ENCODE measurements around the gene MGAT4D.
"Not testable (repeated sequence)": the region's sequence is repeated elsewhere in the genome, so short reads cannot be mapped to it uniquely, and the experiment has no call there.

The MGAT4D gene

DNA sequence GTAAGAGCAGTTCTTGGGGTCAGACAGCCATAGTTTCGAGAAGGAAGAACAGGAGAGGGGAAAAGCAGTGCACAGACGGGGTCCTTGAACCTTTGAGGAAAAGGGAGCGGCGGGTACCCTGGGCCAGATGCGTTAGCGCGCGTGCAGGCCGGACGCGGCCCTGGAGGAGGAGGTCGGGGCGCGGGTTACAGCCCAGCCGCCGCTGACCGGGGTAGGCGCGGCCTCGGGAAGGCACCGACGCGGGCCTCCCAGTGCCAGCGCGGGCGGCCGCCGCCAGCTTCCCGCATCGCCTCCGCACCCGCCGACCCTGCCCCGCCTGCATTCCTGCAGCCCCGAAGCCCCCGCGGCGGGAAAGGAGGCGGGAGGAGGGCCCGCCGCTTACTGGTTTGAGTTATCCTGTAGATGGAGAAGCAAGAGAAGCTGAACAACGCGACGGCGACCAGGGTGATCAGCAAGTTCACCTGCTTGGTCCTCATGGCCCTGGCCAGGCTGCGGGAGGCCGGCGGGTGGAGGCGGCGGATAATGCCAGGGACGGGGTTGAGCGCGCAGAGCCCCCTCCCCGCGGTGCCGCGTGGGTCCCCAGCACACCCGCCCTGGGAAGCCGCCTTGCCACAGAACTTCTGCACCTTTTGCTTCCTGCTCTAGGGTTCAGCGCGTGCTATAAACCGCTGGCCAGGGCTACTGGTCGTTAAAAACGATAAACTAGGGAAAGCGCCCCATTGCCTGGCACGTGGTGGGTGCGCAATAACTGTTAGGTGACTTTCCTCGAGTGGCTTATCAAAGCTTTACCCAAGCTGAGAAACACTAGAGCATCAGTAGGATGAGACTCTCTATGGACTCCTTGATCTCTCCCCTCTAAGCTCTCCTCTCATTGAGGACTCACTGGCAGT is at the start of gene MGAT4D:
Gene MGAT4D, minus strand, starts transcription at position 547 of the 890 bp plus-strand sequence. Its CDS starts 71 bp downstream, at position 476.
- no peak for DNase-seq (ENCODE audit: low read depth in 2 of 2)

DNA sequence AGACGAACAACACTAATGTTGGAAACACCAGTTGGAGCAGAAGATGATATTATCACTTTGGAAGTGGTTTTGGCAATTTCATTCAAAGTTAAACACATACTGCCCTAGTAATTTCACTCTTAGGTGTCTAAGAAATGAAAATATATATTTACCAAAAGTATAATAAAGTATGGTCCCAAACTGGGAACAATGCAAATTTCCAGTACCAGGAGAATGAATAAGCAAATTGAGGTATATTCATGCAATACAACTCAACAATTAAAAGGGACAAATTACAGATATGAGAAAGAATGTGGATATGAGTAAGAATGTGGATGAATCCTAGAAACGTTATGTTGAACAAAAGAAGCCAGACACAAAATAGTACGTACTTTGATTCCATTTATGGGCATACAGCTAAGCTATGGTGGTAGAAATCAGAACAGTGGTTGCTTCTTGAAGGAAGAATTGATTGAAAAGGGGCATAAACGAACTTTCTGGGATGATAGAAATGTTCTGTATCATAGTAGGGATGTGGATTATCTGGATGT is 35.9 kb upstream of the MGAT4D start:
- no peak for DNase-seq (ENCODE audit: low read depth in 2 of 2)

DNA sequence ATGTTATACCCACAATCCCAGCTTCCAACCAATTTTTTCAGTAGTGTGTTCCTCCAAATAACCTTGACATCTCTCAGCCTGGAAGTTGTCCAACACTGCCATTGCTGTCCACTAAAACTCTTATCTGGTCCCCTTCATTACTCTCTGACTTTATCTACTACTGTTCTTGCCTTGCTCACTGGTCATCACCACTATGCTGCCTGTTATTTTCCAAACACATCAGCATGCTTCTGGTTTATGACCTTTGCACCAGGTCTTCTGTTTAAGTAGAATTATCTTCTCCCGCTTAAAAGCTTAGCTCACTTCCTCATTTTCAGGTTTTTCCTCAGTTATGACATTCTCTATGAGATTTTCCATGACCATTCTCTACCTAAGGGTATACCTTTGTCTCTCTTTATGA is 31.3 kb upstream of the MGAT4D start:
- no peak for DNase-seq (ENCODE audit: low read depth in 2 of 2)

DNA sequence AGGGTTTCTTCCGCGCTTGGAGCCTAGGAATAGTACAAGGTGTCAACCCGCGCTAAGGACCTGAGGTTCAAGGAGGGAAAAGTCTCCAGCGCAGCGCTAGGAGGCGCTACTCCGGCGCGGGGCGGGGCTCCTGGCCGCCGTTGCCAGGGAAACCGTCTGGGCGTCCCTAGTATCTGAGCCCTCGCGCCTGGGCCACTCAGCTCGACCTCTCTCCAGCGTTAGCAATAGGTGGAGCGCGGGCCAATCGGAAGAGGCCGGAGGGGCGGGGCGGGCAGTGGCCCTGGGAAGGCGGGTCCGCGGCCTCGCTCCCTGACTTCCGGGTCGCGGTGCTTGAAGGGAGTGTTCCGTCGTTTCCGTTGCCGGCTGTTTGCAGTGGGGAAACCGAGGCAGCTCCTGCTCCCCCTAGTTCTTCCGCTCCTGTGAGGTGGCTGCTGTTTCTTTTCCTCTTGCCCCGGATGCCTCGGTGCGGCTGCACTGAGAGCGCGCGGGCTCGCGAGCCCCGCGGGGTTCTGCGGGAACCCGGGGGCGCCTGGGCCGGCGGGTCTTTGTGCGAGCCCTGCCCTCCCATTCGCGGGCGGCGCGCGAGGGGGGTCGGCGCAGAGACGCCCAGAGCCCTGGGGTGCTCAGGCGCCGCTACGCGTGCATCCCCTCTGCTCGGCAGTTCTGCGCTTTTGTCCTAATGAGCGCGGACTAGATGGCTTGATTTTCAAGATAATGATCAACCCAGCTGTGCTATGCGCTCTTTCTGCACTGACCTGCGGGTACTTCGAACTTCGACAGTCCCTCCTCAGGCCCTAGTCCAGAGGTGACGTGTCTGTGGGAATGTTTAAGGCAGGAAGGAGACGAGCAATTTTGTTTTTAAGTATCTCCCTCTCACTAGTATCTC is 26.0 kb upstream of the MGAT4D start, which contains the start of gene ELMOD2:
Gene ELMOD2, plus strand, starts transcription at position 312 of the 886 bp plus-strand sequence. CDS start 1,261 bp downstream, outside the sequence.
- DNase-seq (ENCODE audit: low read depth in 2 of 2): peak; percentile 95 to 96

GRCh38 chr4:140523370-140523856 is 25.3 kb upstream of the MGAT4D start:
- DNase-seq (ENCODE audit: low read depth in 2 of 2): no peak

DNA sequence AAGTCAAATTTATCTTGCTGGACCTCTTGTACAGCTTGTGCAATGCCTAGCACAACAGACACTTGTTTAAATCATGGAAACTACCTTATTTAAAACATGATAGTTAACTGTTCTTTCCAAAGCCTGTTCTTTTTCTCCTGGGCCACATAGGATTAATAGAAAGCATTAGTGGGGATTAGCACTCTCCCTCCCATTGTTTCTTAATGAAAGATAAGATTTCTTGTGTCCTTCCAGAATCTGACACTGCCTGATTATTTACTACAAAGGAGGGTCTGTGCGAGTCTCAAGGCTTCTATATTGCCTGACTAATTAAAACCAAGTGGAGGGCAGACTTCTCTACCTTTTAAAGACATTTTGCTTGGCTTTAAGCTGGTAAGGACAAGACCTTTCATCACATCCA is 17.3 kb upstream of the MGAT4D start:
- DNase-seq (ENCODE audit: low read depth in 2 of 2): no peak

DNA sequence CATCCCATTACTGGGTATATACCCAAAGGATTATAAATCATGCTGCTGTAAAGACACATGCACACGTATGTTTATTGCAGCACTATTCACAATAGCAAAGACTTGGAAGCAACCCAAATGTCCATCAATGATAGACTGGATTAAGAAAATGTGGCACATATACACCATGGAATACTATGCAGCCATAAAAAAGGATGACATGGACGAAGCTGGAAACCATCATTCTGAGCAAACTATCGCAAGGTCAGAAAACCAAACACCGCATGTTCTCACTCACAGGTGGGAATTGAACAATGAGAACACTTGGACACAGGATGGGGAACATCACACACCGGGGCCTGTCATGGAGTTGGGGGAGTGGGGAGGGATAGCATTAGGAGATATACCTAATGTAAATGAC is 15.7 kb upstream of the MGAT4D start:
- DNase-seq (ENCODE audit: low read depth in 2 of 2): not testable (repeated sequence)

GRCh38 chr4:140504261-140504660 is 6.2 kb upstream of the MGAT4D start:
- no peak for DNase-seq (ENCODE audit: low read depth in 2 of 2)

DNA sequence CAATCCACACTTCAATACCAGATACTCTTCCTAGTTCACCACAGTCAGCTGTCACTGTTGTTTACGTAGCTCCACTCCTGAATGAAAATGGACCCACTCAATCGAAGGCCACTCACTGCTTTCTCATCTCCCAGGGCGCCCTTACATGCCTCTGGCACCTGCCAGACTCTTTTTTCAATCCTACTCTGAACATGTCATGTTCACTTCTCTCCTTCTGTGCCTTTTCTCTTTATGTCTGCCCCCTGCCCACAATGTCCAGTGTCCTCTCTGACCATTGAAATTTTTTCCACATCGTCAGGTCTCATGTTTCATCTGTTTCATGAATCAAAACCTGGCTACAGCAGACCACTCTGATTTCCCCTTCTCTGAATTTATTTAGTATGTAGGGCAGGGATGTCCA is 1.3 kb upstream of the MGAT4D start:
- DNase-seq (ENCODE audit: low read depth in 2 of 2): no peak

- no peak for DNase-seq (ENCODE audit: low read depth in 2 of 2)
Measured at GRCh38 chr4:140497405-140497746, 717 bp downstream of the MGAT4D start.

DNA sequence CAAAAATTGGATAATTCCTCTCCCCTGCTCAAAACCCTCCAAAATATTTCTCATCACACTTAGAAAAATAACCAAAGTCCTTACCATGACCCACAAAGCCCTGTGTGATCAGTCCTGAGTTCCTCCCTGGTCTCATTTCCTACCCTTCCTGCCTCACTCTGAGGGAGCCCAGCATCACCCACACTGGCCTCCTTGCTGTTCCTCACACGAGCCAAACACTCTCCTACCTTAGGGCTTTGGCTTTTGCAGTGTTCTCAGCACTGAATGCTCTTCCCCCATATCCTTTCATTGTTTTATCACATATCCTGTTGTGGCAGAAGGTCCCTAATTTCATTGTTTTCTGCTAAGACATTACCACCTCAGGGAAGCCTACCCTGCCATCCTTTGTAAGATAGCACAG is 12.2 kb downstream of the MGAT4D start:
- DNase-seq (ENCODE audit: low read depth in 2 of 2): no peak

DNA sequence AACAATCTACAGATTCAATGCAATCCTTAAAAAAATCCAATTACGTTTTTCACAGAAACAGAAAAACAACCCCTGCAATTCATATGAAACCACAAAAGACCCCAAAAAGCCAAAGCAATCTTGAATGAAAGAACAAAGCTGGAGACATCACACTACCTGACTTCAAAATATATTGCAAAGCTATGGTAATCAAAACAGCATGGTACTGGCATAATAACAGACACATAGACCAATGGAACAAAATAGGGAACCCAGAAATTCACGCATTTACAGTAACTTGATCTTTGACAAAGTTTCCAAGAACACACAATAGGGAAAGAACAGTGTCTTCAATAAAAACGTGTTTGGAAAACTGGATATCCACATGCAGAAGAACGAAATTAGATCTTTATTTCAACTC is 14.6 kb downstream of the MGAT4D start:
- no peak for DNase-seq (ENCODE audit: low read depth in 2 of 2)

- no peak for DNase-seq (ENCODE audit: low read depth in 2 of 2)
Measured at GRCh38 chr4:140472156-140472555, 25.9 kb downstream of the MGAT4D start.

DNA sequence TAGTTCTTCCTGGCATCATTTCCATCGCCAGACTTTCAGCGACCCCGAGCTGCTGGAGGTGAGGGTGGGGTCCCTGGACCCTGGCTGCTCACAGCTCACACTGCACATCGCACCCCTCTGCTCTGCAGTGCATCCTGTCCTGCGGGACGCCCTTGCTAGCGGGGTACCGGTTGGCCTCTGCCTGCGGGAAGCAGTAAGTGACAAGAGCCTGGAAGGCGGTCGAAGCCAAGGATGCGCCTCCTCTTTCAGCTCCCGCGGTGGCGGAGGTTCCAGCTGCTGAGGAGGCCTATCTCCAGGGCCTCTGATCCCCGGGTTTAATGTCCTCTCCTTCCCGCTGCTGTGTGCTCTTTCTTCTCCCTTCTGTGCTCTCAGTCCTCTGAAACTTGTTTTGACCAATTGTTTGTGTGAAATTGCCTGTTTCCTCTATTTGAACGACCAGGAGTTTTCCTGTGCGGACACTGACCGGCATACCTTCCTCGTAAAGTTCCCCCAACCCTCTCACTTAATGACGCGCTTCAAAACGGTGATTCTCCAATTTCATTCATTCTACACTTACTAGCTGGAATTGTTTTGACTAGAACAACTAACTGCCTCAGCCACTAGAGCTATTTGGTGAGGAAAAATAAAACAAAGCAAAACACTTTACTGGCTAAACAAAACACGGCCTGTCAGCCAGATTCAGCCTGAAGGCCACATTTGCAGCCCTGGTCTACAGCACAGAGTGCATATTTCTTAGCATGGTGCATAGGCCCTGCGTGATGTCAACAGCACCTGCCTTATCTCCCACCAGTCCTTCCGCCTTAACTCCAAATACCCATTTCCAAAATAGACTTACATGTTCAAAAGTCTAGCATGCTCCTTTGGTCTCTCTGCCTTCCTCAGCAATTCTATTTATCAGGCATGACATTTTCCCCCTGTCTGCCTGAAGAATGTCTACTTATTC is 28.0 kb downstream of the MGAT4D start:
- DNase-seq (ENCODE audit: low read depth in 2 of 2): no peak

GRCh38 chr4:140466146-140466545 is 31.9 kb downstream of the MGAT4D start:
- DNase-seq (ENCODE audit: low read depth in 2 of 2): no peak

- no peak for DNase-seq (ENCODE audit: low read depth in 2 of 2)
Measured at GRCh38 chr4:140463614-140464013, 34.5 kb downstream of the MGAT4D start.

DNA sequence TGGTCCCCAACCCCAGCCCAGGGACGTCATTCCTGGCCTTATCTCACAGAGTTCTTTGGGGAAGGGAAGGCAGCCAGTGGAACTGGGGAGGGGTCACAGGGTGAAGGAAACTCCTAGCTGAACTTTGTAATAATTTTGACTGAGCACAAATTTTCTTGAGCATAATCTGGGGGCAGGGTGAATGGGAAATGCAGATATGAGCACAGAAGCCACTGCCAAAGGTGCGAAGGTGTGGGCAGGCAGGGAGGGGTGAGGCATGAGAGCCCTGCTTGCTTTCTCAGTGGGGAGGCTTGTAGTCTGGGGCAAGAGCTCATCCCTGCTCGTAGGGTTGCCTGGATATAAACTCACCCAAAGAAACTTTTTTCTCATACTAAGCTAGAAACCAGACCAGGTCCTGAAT is 34.9 kb downstream of the MGAT4D start:
- DNase-seq (ENCODE audit: low read depth in 2 of 2): no peak

- DNase-seq (ENCODE audit: low read depth in 2 of 2): no peak
Measured at GRCh38 chr4:140450352-140450751, 47.7 kb downstream of the MGAT4D start.

- no peak for DNase-seq (ENCODE audit: low read depth in 2 of 2)
Measured at GRCh38 chr4:140448830-140449229, 49.3 kb downstream of the MGAT4D start.

DNA sequence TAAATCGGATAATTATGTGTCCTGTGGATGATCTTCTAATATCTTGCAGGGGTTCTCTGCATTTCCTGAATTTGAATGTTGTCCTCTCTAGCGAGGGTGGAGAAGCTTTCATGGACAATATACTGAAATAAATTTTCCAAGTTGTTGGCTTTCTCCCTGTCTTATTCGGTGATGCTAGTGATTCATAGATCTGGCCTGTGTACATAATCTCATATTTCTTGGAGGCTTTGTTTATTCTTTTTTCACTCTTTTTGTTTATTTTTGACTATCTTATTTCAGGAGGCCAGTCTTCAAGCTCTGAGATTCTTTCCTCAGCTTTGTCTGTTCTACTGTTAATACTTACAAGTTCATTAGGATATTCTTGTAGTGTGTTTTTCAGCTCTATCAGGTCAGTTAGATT is 49.9 kb downstream of the MGAT4D start:
- DNase-seq (ENCODE audit: low read depth in 2 of 2): no peak

- DNase-seq (ENCODE audit: low read depth in 2 of 2): not testable (repeated sequence)
Measured at GRCh38 chr4:140444347-140444746, 53.7 kb downstream of the MGAT4D start.

All from stimulated activated CD8-positive, alpha-beta memory T cell treated with anti-CD3 and anti-CD28 coated beads, Interleukin-7, amount 100 ng/mL, for 1 hour (primary cell).